HEK293 (cell line): ENCODE data around the gene ACOT12.

Source experiments
- CTCF ChIA-PET: fragments of 350-600 bp; formaldehyde crosslinking; extraction: SDS; loops from one replicate; lab custom pipeline; 2021; ENCODE audit warnings: antibody characterized with exemption; lab: Yijun Ruan, JAX
- POLR2A ChIA-PET: fragments of 300-600 bp; formaldehyde crosslinking; extraction: SDS; loops from one replicate; lab custom pipeline; 2020; ENCODE audit warnings: antibody characterized with exemption, inconsistent platforms; lab: Yijun Ruan, JAX
- H3K27ac ChIP-seq: fragments of 200-500 bp; sonication (Bioruptor generic); 2 replicates; pipeline ENCODE4 v1.5.1; 2014; ENCODE audit warnings: low read depth, low read length, control low read depth, inconsistent platforms; ENCODE audit errors: extremely low read depth
- H3K36me3 ChIP-seq, 2 experiments: fragments of 200-500 bp in 1 of 2; sonication (Bioruptor generic) in 1 of 2; 1 replicate in 1 of 2; 2 replicates in 1 of 2; pipeline ENCODE4 v1.5.1; 2014 to 2017; ENCODE audit warnings: inconsistent platforms in 2 of 2, low read length in 2 of 2; ENCODE audit not compliant: control insufficient read depth in 2 of 2, insufficient read depth in 1 of 2
- H3K4me1 ChIP-seq: fragments of 200-500 bp; sonication (Bioruptor generic); 2 replicates; pipeline ENCODE4 v1.5.1; 2014; ENCODE audit warnings: mild to moderate bottlenecking, low read length, inconsistent platforms; ENCODE audit not compliant: control insufficient read depth, insufficient read depth
- H3K4me3 ChIP-seq: 2 replicates; pipeline ENCODE4 v1.5.1; 2011; ENCODE audit warnings: low read depth, mild to moderate bottlenecking, control low read depth, low read length, moderate library complexity
- H3K9me3 ChIP-seq: fragments of 200-500 bp; sonication (Bioruptor generic); 2 replicates; pipeline ENCODE4 v1.5.1; 2014; ENCODE audit warnings: low read depth, low read length, inconsistent platforms; ENCODE audit not compliant: control insufficient read depth, insufficient read depth
- HOXD13 ChIP-seq: sonication (generic); formaldehyde crosslinking; IDR thresholded peaks from 2 replicates; pipeline ENCODE4 v1.8.0; 2022; ENCODE audit warnings: missing genetic modification reagents, borderline replicate concordance
- TCF7L2 ChIP-seq: IDR thresholded peaks from 2 replicates; pipeline ENCODE4 v1.6.1; 2011; ENCODE audit warnings: low read depth, mild to moderate bottlenecking, inconsistent platforms, low read length, moderate library complexity, borderline replicate concordance
- ZBTB20 ChIP-seq: fragments of 450-650 bp; formaldehyde crosslinking; IDR thresholded peaks from 2 replicates; pipeline ENCODE4 v1.5.1; 2016; ENCODE audit warnings: missing biosample characterization, missing genetic modification characterization
- ZEB2 ChIP-seq: fragments of 450-650 bp; formaldehyde crosslinking; IDR thresholded peaks from 2 replicates; pipeline ENCODE4 v1.5.1; 2016; ENCODE audit warnings: missing biosample characterization, missing genetic modification characterization
- ZFP37 ChIP-seq: fragments of 450-650 bp; formaldehyde crosslinking; IDR thresholded peaks from 2 replicates; pipeline ENCODE4 v1.5.1; 2016; ENCODE audit warnings: missing biosample characterization, missing genetic modification characterization
- ZNF133 ChIP-seq: fragments of 450-650 bp; formaldehyde crosslinking; IDR thresholded peaks from 2 replicates; pipeline ENCODE4 v1.5.1; 2016; ENCODE audit warnings: missing biosample characterization, missing genetic modification characterization
- ZNF350 ChIP-seq: fragments of 450-650 bp; formaldehyde crosslinking; IDR thresholded peaks from 2 replicates; pipeline ENCODE4 v1.5.0; 2017; ENCODE audit warnings: missing biosample characterization, mild to moderate bottlenecking, missing genetic modification characterization
- ZNF366 ChIP-seq: fragments of 450-650 bp; formaldehyde crosslinking; conservative IDR thresholded peaks from 2 replicates; pipeline ENCODE4 v1.5.1; 2016; ENCODE audit warnings: missing biosample characterization, missing genetic modification characterization
- ZNF501 ChIP-seq: fragments of 450-650 bp; formaldehyde crosslinking; IDR thresholded peaks from 2 replicates; pipeline ENCODE4 v1.5.1; 2016; ENCODE audit warnings: missing biosample characterization, missing genetic modification characterization
- ZNF585B ChIP-seq: fragments of 450-650 bp; formaldehyde crosslinking; IDR thresholded peaks from 2 replicates; pipeline ENCODE4 v1.5.1; 2016; ENCODE audit warnings: missing biosample characterization, missing genetic modification characterization
- ZNF621 ChIP-seq: fragments of 450-650 bp; formaldehyde crosslinking; IDR thresholded peaks from 2 replicates; pipeline ENCODE4 v1.5.1; 2017; ENCODE audit warnings: missing biosample characterization, missing genetic modification characterization
- ZNF701 ChIP-seq: fragments of 450-650 bp; formaldehyde crosslinking; IDR thresholded peaks from 2 replicates; pipeline ENCODE4 v1.5.1; 2016; ENCODE audit warnings: missing biosample characterization, missing genetic modification characterization
- ZNF768 ChIP-seq: fragments of 450-650 bp; formaldehyde crosslinking; IDR thresholded peaks from 2 replicates; pipeline ENCODE4 v1.5.1; 2018; ENCODE audit warnings: missing biosample characterization, mild to moderate bottlenecking, missing genetic modification characterization
- TF ChIP-seq, protein P1 (sequence below): fragments of 450-650 bp; formaldehyde crosslinking; IDR thresholded peaks from 2 replicates; pipeline ENCODE4 v1.5.1; 2016; ENCODE audit warnings: missing biosample characterization, missing genetic modification characterization
- TF ChIP-seq, protein P2 (sequence below): fragments of 450-650 bp; formaldehyde crosslinking; IDR thresholded peaks from 2 replicates; pipeline ENCODE4 v1.5.1; 2016; ENCODE audit warnings: missing biosample characterization, missing genetic modification characterization
- TF ChIP-seq, protein P3 (sequence below): fragments of 450-650 bp; formaldehyde crosslinking; IDR thresholded peaks from 2 replicates; pipeline ENCODE4 v1.5.1; 2016; ENCODE audit warnings: missing biosample characterization, missing genetic modification characterization
- TF ChIP-seq, protein P4 (sequence below): fragments of 450-650 bp; formaldehyde crosslinking; IDR thresholded peaks from 2 replicates; pipeline ENCODE4 v1.5.1; 2016; ENCODE audit warnings: missing biosample characterization, missing genetic modification characterization
- TF ChIP-seq, protein P5 (sequence below): fragments of 450-650 bp; formaldehyde crosslinking; IDR thresholded peaks from 2 replicates; pipeline ENCODE4 v1.5.1; 2016; ENCODE audit warnings: missing biosample characterization, missing genetic modification characterization
- TF ChIP-seq, protein P6 (sequence below): fragments of 450-650 bp; formaldehyde crosslinking; IDR thresholded peaks from 2 replicates; pipeline ENCODE4 v1.5.1; 2017; ENCODE audit warnings: missing biosample characterization, mild to moderate bottlenecking, missing genetic modification characterization, moderate library complexity
- TF ChIP-seq, protein P7 (sequence below): fragments of 450-650 bp; formaldehyde crosslinking; IDR thresholded peaks from 2 replicates; pipeline ENCODE4 v1.5.1; 2016; ENCODE audit warnings: missing biosample characterization, missing genetic modification characterization

Gene ACOT12

DNA sequence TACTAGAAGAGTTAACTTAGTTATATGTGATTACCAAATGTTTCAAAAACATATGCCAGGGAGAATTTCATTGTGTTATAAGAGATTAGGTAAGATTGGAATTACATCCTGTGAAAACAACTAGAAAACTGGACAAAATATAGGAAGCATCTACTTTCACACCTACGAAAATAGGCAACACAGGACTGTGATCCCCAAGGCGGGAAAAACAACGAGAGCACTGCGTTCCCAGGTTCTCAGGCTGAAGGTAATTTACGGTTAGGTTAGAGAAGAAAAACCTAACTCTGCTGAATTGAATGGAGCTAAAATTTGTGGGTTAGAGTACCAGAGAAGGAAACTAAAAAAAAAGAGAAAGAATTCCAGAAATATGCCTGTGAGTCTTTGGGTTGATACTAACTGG is 28.4 kb downstream of the ACOT12 start:
- no peak for TF ChIP-seq ZNF133
- TF ChIP-seq, protein P1, sequence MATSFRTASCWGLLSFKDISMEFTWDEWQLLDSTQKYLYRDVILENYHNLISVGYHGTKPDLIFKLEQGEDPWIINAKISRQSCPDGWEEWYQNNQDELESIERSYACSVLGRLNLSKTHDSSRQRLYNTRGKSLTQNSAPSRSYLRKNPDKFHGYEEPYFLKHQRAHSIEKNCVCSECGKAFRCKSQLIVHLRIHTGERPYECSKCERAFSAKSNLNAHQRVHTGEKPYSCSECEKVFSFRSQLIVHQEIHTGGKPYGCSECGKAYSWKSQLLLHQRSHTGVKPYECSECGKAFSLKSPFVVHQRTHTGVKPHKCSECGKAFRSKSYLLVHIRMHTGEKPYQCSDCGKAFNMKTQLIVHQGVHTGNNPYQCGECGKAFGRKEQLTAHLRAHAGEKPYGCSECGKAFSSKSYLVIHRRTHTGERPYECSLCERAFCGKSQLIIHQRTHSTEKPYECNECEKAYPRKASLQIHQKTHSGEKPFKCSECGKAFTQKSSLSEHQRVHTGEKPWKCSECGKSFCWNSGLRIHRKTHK (tag by site-specific recombination) = no peak
- POLR2A ChIA-PET = no interaction called here
- CTCF ChIA-PET = no interaction called here
- no peak overlapping the region for H3K4me3 ChIP-seq
- H3K9me3 ChIP-seq = no peaks in the 10 kb centered on the region
- no peaks in the 10 kb centered on the region for H3K4me1 ChIP-seq
- no peaks in the 10 kb centered on the region for H3K36me3 ChIP-seq
- no peak overlapping the region for H3K27ac ChIP-seq

DNA sequence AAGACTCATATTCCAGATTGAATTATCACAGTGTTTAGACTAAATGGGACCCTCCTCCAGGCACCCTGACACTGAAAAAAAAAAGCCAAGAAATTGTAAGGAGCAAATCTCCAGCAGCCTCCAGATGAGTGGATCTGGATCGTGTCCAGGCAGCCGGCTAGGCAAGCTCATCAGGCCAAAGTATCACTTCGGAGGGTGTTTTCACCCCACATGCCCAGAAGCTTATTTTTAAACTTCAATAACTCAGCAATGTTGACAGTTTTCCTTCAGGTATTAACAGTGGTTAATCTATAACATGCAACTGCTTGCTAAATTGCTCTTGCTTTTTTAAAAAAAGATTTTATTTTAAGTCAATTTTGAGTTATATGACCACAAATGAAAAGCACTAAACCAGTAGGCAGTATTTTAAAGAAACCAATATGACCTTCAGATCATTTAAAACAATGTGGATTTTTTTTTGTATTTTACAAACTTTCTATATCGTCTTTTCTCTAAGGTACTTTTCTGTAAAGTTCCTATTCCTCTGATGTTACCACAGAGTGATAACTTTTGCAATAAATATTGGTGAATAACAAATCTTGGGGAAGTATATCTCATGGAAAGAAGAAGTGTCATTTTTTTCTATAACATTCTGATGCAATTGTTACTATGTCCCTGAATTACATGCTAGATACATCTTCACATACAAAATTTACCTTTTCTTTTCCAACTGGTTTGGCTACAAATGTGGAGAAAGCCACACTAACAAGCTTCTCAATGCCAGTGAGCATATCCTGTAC is 30.7 kb downstream of the ACOT12 start:
- 0 out of 2 replicates have a peak, but pooled peaks cover 2% of the 10 kb centered on the region for H3K4me1 ChIP-seq
- no peaks in the 10 kb centered on the region for H3K36me3 ChIP-seq
- CTCF ChIA-PET = interaction anchor here (0.5 to 1.6 kb wide), 3 partner anchors 24 to 653 kb away, joined by 3 to 5 read pairs (median 4); partner anchors contain the start of gene ZCCHC9
- no peak overlapping the region for H3K4me3 ChIP-seq
- H3K27ac ChIP-seq = no peak overlapping the region
- POLR2A ChIA-PET = no interaction called here
- no peaks in the 10 kb centered on the region for H3K9me3 ChIP-seq
- no peak for TF ChIP-seq ZNF768
- no peak for TF ChIP-seq ZNF621 (tag by site-specific recombination)
- TF ChIP-seq TCF7L2 = no peak
- TF ChIP-seq, protein P2, sequence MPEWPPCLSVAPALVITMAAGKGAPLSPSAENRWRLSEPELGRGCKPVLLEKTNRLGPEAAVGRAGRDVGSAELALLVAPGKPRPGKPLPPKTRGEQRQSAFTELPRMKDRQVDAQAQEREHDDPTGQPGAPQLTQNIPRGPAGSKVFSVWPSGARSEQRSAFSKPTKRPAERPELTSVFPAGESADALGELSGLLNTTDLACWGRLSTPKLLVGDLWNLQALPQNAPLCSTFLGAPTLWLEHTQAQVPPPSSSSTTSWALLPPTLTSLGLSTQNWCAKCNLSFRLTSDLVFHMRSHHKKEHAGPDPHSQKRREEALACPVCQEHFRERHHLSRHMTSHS (tag by site-specific recombination) = no peak
- no peak for TF ChIP-seq ZEB2
- no peak for TF ChIP-seq ZNF350
- no peak for TF ChIP-seq ZNF585B (tag by site-specific recombination)
- TF ChIP-seq, protein P3, sequence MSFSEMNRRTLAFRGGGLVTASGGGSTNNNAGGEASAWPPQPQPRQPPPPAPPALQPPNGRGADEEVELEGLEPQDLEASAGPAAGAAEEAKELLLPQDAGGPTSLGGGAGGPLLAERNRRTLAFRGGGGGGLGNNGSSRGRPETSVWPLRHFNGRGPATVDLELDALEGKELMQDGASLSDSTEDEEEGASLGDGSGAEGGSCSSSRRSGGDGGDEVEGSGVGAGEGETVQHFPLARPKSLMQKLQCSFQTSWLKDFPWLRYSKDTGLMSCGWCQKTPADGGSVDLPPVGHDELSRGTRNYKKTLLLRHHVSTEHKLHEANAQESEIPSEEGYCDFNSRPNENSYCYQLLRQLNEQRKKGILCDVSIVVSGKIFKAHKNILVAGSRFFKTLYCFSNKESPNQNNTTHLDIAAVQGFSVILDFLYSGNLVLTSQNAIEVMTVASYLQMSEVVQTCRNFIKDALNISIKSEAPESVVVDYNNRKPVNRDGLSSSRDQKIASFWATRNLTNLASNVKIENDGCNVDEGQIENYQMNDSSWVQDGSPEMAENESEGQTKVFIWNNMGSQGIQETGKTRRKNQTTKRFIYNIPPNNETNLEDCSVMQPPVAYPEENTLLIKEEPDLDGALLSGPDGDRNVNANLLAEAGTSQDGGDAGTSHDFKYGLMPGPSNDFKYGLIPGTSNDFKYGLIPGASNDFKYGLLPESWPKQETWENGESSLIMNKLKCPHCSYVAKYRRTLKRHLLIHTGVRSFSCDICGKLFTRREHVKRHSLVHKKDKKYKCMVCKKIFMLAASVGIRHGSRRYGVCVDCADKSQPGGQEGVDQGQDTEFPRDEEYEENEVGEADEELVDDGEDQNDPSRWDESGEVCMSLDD (tag by site-specific recombination) = no peak
- TF ChIP-seq ZNF501 (tag by site-specific recombination) = no peak
- no peak for TF ChIP-seq ZFP37 (tag by site-specific recombination)
- no peak for TF ChIP-seq ZNF701 (tag by site-specific recombination)
- TF ChIP-seq, protein P4, sequence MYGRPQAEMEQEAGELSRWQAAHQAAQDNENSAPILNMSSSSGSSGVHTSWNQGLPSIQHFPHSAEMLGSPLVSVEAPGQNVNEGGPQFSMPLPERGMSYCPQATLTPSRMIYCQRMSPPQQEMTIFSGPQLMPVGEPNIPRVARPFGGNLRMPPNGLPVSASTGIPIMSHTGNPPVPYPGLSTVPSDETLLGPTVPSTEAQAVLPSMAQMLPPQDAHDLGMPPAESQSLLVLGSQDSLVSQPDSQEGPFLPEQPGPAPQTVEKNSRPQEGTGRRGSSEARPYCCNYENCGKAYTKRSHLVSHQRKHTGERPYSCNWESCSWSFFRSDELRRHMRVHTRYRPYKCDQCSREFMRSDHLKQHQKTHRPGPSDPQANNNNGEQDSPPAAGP = no peak

DNA sequence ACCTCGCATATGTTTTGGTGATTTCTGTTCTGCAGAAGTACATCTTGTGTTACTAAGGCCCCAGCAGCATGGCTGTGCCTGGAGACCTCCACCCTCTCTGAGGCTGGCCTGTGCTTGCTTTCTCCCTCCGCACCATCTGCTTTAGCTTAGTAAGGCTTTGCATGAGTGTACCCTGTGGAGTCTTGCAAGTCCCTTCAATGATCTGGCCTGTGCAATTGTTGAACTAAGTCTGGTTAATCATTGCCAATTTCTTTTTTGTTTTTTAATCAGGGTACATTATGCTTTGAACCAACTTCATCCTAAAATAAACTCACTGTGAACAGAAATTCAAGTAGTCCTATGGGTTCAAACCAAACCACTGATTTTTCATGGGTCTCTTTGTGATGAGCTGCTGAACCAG is 32.3 kb downstream of the ACOT12 start:
- CTCF ChIA-PET = interaction anchor here (0.7 kb wide), 1 partner anchor 246 kb away, joined by 4 read pairs; no protein-coding TSS in a partner anchor
- H3K36me3 ChIP-seq = no peaks in the 10 kb centered on the region
- no peaks in the 10 kb centered on the region for H3K9me3 ChIP-seq
- POLR2A ChIA-PET = no interaction called here
- H3K4me1 ChIP-seq = 0 out of 2 replicates have a peak, but pooled peaks cover 2% of the 10 kb centered on the region
- no peak overlapping the region for H3K27ac ChIP-seq
- H3K4me3 ChIP-seq = no peak overlapping the region
- TF ChIP-seq, protein P5, sequence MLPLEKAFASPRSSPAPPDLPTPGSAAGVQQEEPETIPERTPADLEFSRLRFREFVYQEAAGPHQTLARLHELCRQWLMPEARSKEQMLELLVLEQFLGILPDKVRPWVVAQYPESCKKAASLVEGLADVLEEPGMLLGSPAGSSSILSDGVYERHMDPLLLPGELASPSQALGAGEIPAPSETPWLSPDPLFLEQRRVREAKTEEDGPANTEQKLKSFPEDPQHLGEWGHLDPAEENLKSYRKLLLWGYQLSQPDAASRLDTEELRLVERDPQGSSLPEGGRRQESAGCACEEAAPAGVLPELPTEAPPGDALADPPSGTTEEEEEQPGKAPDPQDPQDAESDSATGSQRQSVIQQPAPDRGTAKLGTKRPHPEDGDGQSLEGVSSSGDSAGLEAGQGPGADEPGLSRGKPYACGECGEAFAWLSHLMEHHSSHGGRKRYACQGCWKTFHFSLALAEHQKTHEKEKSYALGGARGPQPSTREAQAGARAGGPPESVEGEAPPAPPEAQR (tag by site-specific recombination) = no peak
- TF ChIP-seq ZNF366 (tag by site-specific recombination) (no peak), HOXD13 (no peak), ZBTB20 (no peak)
- TF ChIP-seq, protein P6, sequence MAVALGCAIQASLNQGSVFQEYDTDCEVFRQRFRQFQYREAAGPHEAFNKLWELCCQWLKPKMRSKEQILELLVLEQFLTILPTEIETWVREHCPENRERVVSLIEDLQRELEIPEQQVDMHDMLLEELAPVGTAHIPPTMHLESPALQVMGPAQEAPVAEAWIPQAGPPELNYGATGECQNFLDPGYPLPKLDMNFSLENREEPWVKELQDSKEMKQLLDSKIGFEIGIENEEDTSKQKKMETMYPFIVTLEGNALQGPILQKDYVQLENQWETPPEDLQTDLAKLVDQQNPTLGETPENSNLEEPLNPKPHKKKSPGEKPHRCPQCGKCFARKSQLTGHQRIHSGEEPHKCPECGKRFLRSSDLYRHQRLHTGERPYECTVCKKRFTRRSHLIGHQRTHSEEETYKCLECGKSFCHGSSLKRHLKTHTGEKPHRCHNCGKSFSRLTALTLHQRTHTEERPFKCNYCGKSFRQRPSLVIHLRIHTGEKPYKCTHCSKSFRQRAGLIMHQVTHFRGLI = no peak
- TF ChIP-seq, protein P7, sequence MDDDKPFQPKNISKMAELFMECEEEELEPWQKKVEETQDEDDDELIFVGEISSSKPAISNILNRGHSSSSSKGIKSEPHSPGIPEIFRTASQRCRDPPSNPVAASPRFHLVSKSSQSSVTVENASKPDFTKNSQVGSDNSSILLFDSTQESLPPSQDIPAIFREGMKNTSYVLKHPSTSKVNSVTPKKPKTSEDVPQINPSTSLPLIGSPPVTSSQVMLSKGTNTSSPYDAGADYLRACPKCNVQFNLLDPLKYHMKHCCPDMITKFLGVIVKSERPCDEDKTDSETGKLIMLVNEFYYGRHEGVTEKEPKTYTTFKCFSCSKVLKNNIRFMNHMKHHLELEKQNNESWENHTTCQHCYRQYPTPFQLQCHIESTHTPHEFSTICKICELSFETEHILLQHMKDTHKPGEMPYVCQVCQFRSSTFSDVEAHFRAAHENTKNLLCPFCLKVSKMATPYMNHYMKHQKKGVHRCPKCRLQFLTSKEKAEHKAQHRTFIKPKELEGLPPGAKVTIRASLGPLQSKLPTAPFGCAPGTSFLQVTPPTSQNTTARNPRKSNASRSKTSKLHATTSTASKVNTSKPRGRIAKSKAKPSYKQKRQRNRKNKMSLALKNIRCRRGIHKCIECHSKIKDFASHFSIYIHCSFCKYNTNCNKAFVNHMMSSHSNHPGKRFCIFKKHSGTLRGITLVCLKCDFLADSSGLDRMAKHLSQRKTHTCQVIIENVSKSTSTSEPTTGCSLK (tag by site-specific recombination) = no peak
